ENCODE measurements around the gene DYNLRB1.

DYNLRB1 gene

GRCh38 chr20:34586488-34587163 lies 70.4 kb downstream of the DYNLRB1 start:
- FAIRE-seq = no peak
- TF ChIP-seq TAF1 (IDR thresholded peaks at IDR 0.05; ENCODE audit: borderline replicate concordance, low read depth, low read length) = no peak
- TF ChIP-seq POLR2A (IDR thresholded peaks at IDR 0.05; ENCODE audit: low read depth, low read length) = no peak
- TF ChIP-seq POLR2AphosphoS5 (IDR thresholded peaks at IDR 0.05; ENCODE audit: low read depth, low read length) = no peak
- DNase-seq (ENCODE audit: insufficient read length) = no peak

All from GM12892 (cell line).